HUDEP-2 (cell line): ENCODE measurements around the gene LELP1.

Source experiments
- DNase-seq, 76 experiments: peaks; one replicate each; lab custom pipeline; 2025; ENCODE audit not compliant: unreplicated experiment in 76 of 76; lab: John Stamatoyannopoulos, UW

The LELP1 gene

DNA sequence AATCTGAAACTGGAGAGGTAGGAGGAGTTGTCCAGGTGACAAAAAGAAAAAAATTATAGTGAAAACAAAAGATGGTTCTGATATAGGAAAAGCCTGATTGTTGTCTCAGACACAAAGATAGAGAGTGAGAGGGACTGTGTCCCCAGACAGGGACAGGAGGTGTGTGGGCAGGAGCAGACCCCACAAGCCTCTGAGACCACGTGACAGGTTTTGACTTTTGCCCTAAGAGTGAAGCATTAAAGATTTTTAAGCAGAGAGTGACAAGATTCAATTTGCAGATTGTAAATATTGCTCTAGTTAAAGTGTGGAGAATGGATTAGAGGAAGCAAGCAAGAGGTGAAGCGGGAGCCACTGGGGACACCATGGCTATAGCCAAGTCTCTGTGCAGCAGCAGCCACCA lies 24.6 kb downstream of the LELP1 start:
- DNase-seq = no peak

DNA sequence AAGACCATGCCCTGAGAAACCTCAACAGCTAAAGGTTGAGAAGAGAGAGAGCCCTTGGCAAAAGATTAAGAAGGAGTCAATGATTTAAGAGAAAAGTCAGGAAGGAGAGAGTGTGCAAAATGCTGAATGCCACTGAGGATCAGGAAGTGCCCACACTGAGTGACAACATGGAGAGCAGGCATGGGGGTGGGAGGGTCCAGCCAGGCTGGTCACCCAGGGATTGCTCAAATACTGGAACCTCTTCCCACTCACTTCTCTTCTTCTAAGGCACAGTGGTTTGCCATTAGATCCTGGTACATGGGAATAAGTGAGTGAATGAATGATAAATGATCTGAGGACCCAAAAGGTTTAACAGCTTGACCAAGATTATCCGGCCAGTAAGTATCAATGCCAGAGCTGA lies 25.3 kb downstream of the LELP1 start:
- DNase-seq = no peak

DNA sequence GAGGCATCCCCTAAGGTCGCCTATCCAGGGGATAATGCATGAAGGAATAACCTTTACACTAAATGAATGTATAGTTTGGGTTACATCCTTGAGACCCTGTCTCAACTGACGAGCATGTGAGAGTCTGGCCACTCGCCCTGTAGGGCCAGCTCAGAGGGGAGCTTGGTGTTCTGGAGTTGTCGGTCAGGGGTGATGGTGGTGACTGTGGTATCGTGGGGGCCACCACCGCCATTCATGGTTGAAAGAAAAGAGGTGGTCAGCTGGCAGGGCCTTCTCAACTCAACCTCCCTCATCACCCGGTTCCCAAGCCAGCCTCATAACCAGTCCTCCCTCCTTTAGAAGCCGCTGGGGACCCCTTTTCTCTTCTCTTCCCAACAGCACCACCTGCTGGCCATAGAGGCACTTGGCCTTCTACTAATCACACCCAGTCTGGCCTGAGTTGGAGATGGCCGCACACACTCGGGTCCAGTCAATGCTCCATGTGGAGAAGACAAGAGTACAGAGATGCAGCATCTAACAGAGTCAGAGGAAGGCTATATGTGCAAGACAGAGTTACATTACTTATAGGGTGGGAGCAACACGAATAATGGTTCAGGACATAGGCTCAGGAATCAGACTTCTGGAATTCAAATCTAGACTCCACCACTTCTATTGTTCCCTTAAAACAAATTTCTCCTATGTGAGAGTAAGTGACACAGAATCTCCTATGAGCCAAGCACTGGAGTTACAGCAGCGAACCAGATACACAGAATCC lies 26.0 kb downstream of the LELP1 start:
- DNase-seq = peak in 21 of 76 experiments; percentile 4 to 43 (median 16)

DNA sequence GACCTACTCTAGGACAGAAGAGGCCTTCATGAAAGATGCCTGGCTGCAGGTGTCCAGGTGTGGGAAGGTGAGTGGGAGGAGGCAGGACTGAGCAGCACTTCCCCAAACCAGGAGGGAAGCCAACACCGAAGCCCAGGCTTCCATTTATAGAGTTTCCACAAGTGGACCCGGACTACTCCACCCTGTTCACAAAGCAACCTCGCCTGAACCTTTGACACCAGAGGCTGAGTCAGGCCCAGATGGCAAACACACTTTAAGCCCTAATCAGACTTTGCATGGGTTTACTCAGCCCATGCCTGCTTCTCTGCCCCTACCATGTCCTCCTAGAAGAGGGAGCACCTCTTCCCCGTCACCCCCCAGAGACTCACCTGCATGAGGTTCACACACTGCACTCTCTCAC lies 28.1 kb downstream of the LELP1 start:
- no peak for DNase-seq

DNA sequence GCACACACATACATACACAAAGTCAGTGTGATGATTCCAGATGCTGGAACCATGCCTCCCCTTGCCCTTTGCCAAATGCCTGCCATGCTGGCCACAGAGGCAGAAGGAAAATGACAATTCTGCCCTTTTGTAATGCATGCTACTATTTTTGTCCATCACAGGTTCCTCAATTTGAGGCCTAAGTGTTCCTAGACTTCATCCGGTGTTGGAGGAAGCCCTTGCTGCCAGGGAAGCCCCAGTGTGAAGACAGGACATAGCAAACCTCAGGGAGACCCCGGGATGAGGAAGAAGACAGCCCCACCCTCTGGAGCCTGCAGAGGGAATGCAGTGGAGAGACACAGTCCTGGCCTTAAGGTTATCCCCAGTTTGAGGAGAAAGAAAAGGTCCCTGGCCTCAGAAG lies 28.6 kb downstream of the LELP1 start:
- DNase-seq = no peak

DNA sequence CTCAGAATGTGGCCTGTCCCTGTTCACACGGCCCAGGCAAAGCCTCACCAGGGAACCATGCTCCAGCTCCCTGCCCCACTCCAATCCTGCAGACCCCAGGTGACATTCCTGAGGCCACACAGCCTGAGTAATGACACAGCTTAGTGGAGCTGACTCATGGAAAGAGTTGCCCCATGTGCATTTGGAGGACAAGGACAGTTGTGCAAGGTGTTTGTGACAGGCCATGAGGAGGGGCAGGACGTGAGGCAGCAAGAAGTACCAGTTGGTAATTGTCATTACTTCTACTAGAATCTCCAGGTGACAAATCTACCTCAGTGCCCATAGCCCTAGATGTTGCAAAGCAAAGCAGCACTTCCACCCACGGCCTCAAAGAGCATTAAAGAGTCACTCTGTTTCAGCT lies 29.3 kb downstream of the LELP1 start:
- no peak for DNase-seq

DNA sequence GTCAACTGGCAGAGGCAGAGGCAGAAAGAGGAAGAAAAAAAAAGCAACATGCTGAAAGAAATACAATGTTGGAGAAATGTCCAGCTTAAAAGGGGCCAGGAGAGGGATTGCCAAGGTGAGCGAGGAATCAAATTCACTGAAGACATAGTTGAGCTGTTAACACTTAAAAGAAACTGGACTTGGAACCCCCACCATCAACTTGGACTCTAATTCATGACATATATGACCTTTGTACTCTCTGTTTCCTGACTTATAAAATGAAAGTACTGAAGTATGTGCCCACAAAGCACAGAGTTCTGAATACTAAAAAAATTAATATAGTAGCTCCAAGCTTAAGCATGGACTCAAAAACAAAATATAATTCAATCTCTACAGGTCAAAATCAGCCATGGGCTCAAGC lies 30.2 kb downstream of the LELP1 start:
- no peak for DNase-seq

DNA sequence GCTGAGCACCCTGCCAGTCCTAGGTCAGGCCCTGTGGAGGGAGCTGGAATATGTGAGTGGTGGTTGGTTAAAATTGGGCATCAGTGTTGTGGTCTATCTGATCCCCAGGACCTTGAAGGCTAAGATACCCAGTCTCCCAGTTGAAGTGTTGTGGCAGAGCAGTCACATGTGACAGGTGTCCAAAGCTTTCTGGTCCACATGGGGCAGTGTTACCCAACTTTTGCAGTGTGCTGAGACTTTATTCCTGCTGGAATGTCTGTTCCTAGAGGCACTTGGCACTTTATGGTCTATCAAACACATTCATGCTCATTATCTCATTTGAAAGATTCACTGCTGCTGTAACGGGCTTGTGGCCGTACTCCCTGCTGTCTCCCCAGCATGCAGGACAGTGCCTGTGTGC lies 35.3 kb downstream of the LELP1 start:
- DNase-seq = peak in 3 of 76 experiments; percentile 1 to 3 (median 2)

DNA sequence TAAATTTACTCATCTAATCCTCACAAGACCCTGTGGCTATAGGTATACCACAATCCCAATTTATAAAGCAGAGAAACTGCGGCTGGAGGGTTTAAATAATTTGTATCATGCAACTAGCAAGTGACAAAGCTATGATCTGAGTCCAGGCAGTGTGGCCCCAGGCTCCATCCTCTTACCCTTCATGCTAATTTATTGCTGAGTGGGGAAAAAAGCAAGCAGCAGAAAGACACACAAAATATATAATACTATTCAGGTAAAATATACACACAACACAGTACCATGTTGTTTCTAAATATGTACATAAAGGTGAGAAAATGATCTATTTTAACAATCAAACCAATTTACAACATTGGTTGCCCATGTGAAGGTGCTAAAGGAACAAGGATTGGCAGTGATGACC lies 38.9 kb downstream of the LELP1 start:
- DNase-seq = no peak

DNA sequence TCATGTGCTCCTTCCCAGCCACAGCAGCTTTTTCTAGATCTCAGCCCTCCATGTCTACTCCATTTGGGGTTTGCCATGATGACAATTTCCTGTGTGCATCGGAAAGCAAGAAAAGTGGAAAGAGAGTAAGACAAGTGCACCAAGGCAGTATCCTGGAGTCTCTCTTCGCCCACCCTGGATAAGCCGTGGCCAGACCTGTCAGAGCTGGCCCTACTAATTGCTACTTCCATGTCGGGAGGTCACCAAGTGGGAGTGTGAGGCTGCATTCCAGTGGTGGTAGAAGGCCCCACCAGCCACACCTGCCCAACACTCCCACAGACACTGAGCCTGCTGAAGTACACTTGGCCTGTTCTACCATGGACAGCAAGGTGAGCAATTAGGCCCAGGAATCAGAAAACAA lies 42.2 kb downstream of the LELP1 start:
- DNase-seq = no peak

DNA sequence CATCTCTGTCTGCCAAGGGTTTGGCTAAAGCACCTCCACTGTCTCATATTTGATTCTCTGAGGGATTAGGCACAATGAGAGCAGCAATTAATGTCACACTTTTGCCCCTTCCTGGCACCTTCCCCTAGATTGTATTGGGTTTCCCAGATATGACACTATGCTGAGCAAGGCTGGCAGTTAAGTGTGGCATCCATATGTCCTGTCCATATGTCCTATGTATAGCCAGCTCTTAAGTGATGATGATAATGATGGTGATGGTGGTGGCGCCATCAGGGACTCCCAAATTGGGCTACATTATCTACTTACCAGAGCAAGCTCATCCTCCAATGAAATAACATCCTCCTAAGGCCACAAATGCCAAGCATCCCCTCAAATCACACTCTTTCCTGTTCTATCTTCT lies 42.8 kb downstream of the LELP1 start:
- DNase-seq = no peak

DNA sequence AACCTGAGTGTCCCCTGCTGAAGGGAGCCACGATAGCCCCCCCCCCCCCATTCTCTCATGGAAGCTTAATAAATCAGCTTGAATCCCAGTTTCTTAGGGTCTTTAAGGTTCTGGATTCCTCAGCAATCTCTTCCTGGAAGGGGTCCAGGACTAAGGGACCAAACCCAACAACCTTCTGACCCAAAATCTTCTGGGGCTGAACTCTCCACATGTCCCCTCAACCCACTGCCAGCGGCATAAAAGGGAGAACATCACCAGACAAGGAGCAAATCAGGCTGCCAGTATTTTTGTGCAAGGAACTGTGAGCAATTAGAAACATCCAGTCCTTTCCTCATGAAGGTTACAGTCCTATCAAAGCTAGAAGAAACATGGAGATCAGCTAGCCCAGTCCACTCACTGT lies 43.6 kb downstream of the LELP1 start:
- no peak for DNase-seq

DNA sequence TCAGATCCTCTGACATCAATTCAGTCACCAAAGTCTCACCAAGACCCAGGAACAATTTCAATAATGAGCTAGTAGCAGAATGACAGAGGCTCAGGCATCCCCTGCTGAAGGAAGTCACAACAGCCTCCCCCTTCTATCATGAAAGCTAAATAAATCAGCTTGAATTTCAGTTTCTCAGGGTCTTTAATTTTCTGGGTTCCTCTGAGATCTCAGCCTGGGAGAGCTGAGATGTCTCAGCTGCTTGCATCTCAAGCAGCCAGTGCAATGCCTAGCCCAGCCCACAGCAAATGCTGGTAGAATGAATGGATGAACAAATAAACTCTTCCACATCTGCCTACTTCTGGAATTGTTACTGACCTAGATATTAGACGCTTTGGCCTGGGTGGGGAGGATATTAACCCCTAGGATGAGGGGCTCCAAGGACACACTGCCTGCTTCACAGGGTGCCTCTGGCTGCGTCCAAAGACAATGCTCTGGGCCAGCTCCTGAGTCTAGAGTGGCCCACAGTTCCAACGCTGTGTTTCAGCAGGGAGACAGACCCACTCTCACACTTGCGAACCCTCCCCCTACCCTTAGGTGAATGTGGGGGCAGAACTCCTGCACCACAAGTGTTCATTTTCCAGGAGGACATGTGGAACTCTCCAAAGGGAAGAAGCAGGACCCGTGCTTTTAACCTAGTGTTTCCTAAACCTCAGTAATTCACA lies 45.1 kb downstream of the LELP1 start:
- DNase-seq = no peak

DNA sequence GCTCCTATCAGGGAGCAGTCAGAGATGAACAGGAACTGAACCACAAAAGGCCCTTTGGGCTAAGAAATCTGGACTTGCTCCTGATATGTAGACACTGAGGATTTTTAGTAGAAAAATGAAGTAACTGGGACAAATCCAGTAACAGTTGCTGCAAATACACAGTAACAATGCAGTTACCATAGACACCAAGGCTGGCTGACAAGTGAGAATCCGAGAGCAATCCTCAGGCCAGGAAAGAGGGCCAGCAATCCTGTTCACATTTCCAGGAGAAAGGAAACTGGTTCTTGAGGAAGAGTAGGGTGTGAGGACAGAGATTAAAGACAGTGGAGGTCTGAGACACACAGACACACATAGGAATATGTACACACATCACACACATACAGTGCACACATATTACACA lies 46.9 kb downstream of the LELP1 start:
- DNase-seq = no peak

DNA sequence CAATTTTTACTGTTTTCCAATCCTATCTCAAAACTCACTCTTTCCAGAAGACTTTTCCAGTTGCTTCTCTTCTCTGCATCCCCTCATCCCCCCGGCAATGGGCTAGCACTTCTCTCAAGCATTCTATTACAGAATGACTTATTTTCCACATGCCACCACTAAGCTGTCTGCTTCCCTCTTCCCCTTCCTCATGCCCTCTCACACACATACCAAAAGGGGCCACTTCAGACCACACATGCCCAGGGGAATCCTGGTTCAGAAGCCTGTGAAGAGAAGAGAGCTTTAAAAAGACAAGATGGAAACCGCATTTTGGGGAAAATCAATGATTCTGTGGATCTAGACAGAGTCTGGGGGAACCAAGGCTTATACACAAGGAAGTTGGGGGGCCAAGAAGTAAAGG lies 47.9 kb downstream of the LELP1 start:
- no peak for DNase-seq

DNA sequence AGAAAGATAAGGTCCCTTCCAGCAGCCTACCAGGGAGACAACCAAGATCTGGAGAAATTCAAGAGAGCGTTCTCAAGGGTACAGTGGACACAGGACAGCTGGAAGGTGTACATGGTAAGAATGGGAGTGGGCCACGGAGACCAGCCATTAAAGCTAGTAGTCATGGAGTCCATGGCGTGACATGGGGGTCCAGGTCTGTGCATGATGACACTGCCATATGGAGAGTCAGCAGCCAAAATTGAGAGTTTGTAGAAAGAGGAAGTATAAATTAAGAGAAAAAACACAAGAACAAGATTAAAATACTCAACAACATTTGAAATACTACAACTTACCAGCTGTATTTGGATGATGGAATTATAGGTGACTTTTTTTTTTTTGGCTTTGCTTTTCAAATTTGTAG lies 48.3 kb downstream of the LELP1 start:
- DNase-seq = no peak

DNA sequence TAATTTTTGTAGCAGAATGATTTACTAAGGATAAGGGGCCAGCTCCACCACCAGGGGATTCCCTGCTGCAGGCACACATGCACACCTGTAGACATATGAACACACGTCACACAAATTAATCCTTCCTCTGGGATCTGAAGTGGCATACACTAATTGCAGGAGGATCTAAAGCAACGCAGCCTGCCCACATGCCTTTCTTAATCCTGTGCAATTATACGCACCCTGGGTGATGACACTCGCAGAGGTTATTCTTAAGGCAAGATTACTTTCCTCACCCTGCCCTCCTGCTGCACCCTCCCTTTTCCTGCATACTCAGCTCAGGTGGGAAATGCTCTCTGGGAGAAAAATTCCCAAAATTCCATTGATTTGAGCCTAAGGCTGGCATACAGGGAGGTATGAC lies 48.8 kb downstream of the LELP1 start:
- no peak for DNase-seq

DNA sequence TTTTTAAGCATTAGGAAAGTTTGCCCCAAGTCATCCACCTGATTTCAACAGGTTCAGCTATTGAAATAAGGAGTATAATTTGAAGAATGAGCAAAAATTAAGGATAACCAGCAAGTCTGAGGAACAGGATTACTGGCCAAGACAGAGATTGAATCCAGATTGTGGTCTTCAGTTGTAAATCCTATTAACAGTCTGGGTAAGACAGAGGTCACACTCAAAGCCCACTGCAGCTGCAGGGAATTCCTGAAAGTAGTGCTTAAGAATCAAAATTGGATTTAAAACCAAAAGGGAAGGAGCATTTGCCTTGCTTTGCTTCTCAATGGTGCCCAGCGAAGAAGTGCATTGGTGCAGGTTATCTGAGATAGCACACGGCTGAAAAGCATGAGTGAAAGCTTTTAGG lies 49.8 kb downstream of the LELP1 start:
- no peak for DNase-seq

DNA sequence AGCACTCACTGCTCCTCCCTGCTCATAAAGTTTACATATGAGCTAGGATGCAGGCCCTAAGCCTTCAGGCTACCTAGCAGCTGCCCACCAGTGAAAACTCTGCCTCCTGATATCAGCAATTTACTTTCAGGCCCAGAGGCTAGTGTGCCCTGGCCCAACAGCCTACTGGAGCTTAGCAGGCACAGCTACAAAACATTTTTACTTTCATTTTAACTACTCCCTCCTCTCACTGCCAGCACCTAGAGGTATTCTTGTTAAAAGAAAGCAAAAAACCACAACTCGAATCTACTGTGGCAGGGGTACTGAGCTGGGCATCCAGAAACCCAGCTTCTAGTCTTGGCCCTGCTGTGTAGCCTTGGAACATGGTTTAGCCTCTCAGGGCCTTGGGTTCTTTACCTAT lies 50.5 kb downstream of the LELP1 start:
- DNase-seq = no peak
